ENCODE results near the gene SATB1.

SATB1 gene

DNA sequence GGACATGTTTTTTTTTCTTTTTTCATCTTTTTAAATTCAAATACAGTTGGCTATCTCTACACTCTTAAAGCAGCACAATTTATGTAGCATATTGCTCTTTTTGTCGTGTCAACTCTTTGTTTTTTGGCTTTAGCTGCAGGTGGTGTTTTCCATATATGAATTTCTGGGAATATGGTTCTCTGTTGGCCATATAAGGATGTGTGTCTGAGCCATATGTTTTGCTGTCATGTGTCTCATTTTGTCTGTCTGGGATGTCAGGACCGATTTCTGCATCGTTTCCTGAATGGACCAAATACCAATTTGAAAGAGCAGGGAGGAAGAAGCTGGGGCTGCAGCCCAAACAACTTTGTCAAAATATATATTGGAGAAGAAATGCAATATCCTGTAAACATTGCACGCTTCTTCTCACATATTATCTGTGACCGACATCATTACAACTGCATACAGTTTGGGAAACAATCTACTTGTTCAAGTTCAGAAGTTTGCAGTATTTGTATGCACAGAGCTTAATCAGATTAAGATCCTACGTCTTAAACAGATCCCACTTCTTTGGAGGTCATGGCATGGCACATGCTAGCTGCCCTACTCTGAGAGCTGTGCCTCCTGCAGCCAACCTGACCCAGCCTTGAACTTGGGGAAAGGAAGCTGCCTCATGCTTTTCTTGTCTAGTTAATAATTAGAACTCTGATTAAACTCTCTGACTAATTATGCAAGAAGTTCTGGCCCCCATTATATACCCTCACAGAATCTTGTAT is 4.0 kb upstream of the SATB1 start:
- DNase-seq = no peak

DNA sequence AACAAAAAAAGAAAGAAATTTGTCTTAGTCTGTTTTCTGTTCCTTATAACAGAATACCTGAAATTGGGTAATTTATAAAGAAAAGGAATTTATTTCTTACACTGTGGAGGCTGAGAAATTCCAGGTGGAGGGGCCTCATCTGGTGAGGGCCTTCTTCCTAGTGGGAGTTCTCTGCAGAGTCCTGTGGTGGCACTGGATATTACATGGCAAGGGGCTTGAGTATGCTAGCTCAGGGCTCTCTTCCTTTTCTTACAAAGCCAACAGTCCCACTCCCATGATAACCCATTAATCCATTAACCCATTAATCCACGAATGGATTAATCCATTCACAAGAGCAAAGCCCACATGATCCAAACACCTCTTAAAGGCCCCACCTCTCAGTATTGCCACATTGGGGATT is 2.9 kb upstream of the SATB1 start:
- DNase-seq = no peak

DNA sequence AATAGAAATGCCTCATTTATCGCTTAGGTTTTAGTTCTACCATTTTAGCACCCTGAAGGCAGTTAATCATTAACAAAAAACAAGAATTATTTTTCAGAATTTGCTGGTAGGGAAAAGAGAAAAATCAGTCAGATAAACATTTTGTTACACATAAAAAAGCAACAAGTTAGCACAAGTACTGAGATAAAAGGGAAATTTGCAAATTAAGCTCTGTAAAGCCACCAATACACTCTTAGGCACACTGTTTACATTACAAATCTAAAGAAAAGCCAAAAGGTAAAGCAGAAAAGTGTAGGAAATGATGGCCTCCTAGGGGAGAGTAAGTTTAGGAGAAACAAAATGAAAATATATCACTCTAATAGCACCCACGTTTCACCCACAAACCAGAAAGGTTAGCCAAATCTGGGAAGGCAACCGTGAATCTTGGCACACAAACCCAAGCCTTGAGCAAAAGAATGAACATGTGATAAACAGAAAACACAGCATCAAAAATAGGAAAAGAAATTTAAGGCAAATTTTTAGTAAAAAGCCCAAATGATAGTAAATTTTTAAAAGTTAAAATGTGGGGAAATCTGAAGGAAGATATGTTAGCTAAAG is 1.6 kb upstream of the SATB1 start:
- no peak for DNase-seq

DNA sequence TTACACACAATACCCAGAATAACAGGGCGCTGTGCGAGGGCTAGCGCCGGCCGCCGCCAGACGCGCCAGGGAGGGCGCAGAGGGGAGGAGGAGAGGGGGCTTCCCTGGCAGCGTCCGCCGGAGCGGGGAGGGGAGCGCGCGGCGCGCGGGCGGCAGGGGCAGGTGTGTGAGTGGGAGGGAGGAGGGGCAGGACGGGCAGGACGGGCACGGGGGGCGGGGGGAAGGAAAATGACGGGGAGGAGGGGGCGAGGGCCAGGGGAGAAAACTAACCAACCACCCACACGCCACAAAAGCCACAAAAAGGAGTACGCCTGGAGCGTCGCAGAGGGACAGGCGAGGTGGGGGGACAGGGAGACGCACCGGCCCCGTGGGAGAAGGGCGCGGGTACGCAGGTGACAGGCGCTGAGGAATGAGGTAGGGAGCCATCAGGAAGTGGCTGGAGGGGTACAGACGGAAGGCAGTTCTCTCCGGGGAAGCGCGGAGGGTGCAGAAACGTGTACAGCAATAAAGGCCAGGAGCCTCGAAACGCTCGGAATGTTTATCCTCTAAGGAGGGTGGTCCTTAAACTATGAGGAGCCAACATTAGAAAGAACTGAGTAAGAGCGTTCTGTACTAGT is 610 bp upstream of the SATB1 start:
- peak; percentile 80 for DNase-seq

DNA sequence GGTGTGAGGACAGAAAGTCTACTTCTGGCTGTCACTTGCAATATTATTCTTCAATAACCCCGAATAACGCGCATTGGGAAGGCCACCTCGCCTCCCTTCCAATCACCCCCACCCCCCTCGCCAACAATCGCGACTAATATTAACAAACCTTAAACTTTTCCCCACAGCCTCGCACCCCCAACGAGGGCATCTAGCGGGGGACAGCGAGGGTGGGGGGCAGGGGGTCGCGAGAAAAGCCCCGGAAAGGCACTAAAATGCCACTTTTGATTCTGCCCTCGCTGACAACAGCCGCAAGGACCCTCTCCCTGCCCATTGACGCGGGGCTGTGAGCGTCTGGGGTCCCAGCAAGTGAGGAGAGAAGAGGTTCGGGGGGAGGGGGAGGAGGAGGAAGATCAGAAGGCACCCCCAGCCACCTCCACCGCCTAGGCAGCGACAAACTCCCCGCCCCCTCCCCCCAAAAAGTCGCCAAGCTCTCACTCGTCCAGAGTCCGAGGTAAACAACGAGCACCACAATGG is 868 bp downstream of the SATB1 start:
- DNase-seq = no peak

DNA sequence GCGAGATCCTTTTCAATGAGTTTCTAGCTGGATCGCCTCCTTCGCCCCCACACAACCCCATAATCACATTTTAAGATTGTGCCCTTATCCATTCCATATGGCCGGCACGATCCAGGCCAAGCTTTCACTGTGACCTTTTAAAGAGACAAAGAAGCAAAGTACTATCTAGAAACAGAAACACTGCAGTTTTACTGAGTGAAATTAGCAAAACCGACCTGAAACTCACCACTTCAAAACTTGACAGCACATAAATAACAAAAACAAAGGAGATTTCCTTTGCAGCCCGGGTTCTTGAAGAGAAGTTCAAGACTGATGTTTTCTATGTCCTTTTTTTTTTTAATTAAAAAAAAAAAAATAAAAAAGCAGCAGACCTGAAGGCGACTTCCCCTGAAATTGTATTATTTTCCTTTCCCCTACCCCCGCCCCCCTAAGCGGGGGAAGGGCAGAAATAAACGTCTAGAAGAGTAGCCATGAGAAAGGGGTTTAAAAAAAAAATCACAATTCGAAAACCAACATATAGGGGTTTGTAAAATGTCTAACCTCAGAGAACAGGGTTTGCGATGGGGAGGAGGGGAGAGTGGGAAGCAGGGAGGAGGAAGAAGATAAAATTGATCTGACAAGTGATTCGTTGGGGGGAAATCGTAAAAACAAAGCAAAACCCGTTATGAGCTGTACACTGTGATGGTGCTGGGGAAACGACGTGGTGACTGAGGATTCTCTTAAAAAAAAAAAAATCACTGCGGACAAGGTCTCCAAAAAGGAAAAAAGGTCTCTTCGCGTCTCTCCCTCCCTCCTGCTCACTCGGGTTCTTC is 1.5 kb downstream of the SATB1 start:
- peak; percentile 83 for DNase-seq

DNA sequence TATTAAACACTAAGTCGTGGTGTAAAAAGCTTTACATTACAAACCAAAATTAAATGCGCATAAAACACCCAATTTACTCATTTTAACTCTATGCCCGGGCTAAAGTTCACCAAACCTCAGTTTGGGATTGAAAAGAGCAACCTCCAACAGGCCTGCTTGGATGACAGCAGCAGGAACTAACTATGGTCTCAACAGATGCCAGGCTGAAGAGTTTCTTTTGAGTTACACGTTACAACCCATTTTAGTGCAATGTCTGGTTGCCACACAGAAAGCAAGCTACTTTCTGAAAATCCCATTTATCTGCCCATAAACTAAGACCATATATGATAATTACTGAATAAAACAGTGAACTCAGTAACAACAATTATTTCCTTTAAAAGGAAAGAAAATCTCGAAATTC is 2.2 kb downstream of the SATB1 start:
- DNase-seq = peak; percentile 45

DNA sequence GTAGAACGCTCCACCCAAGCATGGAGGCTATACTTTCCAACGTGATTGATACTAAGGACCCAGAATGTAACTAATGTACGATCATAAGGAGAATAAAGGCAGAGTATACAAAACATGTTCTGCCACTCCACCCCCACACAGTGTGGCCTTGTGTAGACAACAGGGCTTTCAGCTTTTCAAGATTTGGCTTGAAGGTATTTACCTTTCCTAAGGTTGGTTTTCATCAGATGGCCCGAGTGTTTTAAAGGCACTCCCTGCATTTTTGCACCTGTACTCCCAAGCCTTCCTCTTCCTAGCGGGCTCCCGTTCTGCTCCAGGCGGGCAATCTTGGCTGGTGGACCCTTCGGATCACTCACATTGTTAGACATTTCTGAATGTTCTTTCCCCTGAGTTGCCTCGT is 4.6 kb downstream of the SATB1 start:
- DNase-seq = no peak

DNA sequence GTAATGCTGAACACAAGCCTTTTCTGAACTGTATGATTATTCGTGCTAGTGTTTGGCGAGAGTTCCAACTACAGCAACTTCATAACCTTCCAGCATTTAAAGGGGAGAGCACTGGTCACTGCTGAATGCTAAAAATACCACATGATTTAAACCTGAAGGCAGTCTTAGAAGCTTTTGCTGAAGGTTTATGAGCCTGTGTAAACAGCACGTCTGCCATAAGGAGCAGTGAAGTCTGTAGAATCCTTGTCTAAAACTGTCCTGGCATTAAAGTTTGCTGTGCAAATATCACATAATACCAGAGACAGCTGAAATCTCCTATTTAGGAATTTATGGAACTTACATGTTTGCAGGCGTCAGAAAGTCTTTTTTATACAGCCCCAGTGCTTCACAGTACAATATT is 5.9 kb downstream of the SATB1 start:
- DNase-seq = no peak

DNA sequence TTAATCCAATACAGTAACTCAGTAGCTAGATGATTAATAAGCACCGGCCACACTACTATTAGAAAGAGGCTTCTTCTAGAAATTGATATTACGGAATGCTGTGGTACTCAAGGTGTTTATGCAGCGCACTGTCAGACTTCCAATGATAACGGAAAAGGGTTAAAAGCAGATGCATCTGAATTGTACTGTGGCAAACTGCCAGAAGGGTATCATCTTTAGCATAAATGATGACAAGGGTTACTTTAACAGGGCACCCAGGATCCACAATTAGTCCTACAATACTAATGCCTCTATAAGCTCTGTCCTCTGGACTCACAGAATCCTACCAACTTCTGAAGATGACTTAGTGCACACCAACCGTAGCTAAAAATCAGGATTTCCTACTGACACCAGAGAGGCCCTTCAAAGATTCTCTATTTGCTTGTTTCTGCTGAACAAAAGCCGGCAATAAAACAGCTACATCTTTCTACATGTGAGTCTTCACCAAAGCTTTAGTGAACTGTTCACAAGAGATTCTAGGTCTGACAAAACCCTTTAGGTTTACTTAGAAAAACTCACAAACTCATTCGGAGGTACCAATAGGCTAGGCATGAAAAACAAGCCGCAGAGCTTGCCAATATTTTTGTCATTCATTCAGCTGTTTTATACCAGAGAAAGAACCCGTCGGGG is 7.1 kb downstream of the SATB1 start:
- no peak for DNase-seq

DNA sequence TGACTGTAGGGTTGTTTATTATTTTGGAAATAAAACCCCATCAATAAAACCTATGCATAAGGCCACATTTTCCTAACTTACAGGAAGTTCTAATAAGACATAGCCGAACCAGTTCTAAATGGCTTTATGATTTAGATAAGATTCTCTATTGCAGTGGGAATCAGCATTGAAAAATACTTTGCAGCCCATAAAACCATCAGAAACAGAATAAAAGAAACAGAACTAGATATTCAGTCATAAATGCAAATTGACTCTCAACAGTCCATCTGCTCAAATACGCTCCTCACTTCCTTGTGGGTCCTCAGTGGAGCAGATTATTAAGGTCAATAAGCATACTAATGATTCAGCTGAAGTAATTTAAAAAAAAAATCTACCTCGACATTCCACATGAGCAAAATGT is 8.8 kb downstream of the SATB1 start:
- DNase-seq = no peak

DNA sequence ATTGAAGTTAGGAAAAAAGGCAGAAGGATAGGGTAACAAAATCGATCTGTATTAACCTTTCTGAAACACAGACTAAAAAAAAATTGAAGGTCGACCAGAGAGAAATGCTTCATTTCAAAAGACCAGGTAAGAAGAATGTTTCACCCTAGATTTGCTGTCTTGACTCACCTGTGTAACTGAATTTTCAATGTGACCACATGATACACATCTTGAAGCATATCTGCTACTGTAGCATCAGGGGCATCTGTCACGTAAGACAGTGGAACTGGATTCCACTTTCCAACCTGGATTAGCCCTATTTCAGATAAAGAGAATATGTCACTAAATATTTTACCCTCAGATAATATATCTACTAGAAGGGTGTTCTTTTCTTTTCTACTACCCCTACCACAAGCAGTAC is 9.3 kb downstream of the SATB1 start:
- DNase-seq = no peak

DNA sequence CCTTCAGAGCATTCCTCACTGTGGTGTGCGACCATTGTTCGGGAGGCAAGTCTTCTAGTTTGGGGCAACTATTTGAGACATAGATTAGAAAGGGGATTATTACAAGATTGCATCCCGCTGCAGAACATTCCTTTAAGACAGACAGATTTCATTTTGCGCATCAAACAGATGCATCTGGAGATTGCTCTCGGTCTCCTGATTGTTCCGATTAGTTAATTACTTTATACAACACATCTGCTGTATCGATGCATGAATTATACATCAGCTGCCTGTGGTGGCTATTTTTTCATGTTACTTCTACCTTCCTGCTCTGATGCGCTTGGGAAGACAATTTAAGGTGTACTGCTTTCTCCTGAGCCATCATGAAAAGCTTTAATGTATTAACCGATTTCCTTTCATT is 10.0 kb downstream of the SATB1 start:
- peak; percentile 33 for DNase-seq

DNA sequence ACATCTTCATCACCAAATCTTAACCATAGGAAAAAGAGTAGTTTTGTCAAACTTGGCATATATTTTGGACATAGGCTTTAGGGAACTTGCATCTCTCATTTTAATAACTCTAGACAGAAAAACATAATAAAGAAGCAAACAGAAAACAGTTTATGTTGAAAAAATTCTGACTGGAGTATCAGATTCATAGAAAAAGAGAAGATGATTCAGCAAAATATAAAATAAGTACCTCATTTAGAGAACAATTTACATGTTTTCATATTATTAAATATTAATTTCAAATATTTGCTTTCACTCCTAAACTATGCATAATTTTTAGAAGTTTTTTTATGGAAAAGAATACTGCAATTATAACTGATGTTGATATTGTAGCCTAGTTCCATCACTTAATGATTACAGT is 12.5 kb downstream of the SATB1 start:
- DNase-seq = no peak

DNA sequence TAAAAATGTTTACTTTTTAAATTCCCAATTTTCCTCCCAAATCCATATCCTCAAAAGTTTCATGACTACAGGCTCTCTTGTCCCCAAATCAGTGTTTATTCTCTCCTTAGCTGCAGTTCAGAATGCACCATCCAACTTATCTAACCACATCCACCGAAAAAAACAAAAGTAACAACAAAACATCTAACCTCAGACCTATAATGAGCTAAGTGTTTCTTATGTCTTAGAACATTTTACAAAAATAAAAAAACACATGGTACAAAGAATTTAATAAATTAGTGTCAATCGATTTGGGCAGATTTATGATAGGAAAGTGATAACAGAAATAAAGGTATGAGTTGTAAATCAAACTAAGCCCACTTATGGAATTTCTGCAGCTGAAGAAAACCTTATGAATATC is 13.6 kb downstream of the SATB1 start:
- no peak for DNase-seq

DNA sequence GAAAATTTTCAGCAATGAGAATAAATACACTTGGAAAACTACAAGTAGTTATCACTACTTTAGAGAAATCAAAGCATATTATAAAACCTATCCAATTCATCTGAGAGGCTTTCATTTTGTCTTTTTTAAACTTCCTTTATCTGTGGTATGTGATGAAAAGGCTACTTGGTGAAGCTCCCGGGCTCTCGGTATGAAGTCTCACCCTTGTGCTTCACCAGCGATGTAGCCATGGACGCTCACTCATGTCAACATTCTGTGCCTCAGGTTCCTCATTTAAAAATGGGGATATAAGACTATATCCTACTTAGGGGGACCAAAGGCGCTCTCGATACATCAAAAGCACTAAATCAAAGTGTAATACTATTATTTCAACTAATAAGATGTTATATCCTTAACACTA is 14.9 kb downstream of the SATB1 start:
- DNase-seq = no peak

DNA sequence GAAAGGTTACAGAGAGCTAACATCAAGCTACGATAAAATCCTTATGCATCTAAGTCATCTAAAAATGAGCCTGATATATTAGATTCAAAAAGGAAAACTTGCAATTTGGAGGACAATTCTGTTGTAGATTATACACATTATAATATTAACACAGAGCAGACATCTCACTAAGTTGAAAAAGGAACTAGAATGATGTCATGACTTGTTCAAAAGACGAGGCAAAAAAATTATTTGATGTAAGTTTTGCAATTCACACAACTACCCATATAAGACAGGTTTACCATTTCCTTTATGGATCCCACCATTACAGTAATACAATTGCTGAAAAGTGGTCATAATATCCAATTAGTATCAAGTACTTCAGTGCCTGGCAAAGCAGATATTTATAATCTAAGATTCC is 15.9 kb downstream of the SATB1 start:
- DNase-seq = no peak

DNA sequence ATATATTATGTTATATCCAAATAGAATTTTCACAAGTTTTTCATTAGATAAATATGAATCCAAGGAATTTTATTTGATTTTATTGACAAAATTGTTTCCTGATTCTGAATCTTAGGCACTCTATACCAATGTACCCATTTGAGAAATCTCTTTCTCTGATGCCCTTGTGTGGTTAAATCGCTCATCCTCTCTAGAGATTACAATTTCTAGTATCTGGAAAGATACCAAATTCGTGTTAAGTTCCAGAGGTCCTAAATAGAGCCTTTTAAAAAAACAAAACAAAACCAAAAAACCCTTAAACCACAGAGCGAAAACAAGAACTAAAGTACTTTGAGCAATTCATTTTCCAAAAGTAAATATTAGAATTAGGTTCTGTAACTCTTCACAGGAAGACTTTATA is 20.0 kb downstream of the SATB1 start:
- no peak for DNase-seq

DNA sequence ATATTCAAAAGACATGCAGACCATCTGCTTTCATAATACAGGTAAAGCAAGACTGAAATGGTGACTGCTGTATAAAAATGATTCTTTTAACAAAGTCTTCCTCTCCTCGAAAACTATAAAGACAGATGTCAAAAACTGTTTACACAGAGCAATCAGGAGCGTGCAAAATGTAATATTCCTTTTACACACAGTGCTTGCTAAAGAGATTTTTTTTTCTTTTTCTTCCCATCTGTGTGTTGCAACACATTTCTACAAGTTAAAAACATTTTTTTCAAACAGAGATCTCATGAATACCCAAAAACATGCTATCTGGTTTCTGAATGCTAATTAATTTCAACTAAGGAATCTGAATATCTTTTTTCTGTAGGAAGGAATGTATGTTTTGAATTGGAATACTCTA is 22.1 kb downstream of the SATB1 start:
- DNase-seq = no peak

DNA sequence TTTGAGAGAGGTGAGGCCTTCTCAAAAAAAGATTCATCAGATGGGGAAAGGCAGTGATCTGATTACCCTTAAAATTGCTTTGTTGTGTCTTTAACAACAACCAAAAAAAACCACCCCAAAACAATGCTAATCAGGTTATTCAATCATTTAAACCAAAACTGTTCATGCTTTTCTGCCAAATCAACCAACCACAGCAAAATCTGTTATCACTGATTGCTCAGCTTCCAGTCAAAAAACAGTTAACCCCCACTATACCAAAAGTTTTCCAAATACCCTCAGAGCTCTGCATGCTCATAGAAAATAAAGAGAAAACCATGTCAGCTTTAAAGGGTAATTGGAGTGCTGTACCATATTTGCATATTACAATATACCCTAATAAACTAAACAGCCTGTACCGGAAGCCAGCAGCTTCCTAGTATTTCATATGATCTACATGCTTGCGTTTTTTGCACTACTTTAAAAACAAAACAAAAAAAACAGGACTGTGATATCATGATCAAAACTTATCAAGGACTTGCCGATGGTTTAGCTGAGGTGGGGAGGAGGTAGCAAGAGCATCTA is 22.8 kb downstream of the SATB1 start:
- DNase-seq = no peak

DNA sequence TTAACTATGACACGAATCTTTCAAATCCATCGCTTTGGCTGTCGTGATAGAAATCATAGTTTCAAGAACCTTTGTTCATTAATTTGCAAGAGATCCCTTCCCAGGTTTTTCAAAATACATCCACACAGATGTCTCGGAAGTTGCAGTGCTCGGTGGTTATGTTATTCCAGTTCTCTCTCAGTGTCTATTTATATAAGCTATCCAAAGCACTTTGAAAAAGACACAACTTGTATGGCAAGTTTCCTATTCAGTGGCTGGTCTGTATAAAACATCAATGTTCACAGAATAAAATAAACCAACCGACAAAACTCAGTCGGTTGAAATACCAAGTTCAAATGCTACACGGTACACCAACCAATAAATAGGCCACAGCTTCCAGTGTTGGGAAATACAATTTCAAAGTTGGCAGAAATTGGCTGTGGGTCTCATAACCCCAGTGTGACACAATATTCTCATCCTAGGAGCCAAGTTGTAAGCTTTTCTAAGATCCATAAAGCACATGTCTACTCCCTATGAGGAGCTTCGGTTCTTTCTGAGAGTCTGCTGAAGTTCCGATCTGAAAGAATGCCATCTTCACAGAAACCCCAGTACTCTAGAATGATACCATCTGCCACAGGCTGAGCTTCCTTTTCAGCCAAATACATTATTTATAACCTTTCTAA is 23.7 kb downstream of the SATB1 start:
- DNase-seq = no peak

DNA sequence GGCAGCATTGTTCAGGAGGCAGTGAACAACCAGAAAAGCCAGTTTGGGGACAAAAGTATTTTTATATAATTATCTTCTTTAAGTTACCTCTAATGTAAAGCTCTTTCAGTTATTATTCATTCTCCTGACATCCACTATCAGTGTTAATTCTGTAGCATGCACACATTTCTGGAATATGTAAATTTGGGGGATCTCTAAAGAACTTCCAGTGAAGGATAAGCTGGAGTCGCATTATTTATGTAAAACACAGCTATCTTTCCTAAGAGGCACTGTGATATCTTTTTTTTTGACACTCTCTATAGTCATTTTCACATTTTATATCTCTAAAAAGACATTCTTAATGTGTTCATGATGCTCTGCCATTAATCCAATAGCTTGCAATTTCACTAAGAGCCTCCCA is 26.7 kb downstream of the SATB1 start:
- no peak for DNase-seq
